SK-N-SH (cell line): ENCODE measurements around the gene RAB25. TPM values are rescaled to one million over a fixed set of nuclear protein-coding genes. Genes with fewer than 3 reads are reported as not detected.

ENCODE experiments used
- CTCF ChIA-PET: fragments of 300-600, 350-600 bp; formaldehyde crosslinking; extraction: SDS; loops from one replicate; lab custom pipeline; 2021; lab: Yijun Ruan, JAX
- POLR2A ChIA-PET: fragments of 350-600 bp; sonication (Branson Sonifier 250); formaldehyde crosslinking; extraction: SDS; loops from one replicate; lab custom pipeline; 2020; ENCODE audit warnings: antibody characterized with exemption, inconsistent platforms; lab: Yijun Ruan, JAX
- DNase-seq: peaks from one replicate; pipeline ENCODE4 v3.0.0; 2012
- H2AFZ ChIP-seq: fragments of 200-600 bp; sonication (generic); 2 replicates; pipeline ENCODE4 v1.8.1; 2016; ENCODE audit warnings: antibody characterized with exemption, mild to moderate bottlenecking, low read depth
- H3F3A ChIP-seq: fragments of 200-600 bp; sonication (generic); replicated peaks from 2 replicates; pipeline ENCODE3; 2016; ENCODE audit warnings: antibody characterized with exemption, mild to moderate bottlenecking; ENCODE audit not compliant: insufficient read depth
- H3K27ac ChIP-seq, 2 experiments: fragments of 200-500 bp in 1 of 2; fragments of 200-600 bp in 1 of 2; sonication (Bioruptor generic) in 1 of 2; sonication (generic), shearing (Covaris generic) in 1 of 2; 2 replicates each; pipeline versions ENCODE4 v1.5.1 to v1.6.1; 2014 to 2016; ENCODE audit warnings: low read depth in 2 of 2, inconsistent platforms in 1 of 2, low read length in 1 of 2, mild to moderate bottlenecking in 1 of 2, mixed read lengths in 1 of 2
- H3K27me3 ChIP-seq: fragments of 200-600 bp; sonication (generic), shearing (Covaris generic); 2 replicates; pipeline ENCODE4 v1.6.1; 2016; ENCODE audit warnings: mixed run types; ENCODE audit not compliant: insufficient read depth
- H3K36me3 ChIP-seq, 2 experiments: fragments of 200-500 bp in 1 of 2; fragments of 200-600 bp in 1 of 2; sonication (Bioruptor generic) in 1 of 2; sonication (generic) in 1 of 2; replicated peaks in 1 of 2; 2 replicates each; pipeline versions ENCODE3 to v1.5.1; 2014 to 2016; ENCODE audit warnings: low read length in 1 of 2, mild to moderate bottlenecking in 1 of 2; ENCODE audit not compliant: insufficient read depth in 2 of 2, control insufficient read depth in 1 of 2
- H3K4me1 ChIP-seq, 2 experiments: fragments of 200-500 bp in 1 of 2; fragments of 200-600 bp in 1 of 2; sonication (Bioruptor generic) in 1 of 2; sonication (generic), shearing (Covaris generic) in 1 of 2; 2 replicates each; pipeline versions ENCODE4 v1.5.1 to v1.6.1; 2014 to 2016; ENCODE audit warnings: low read depth in 1 of 2, low read length in 1 of 2, mixed run types in 1 of 2; ENCODE audit not compliant: insufficient read depth in 2 of 2, control insufficient read depth in 1 of 2
- H3K4me2 ChIP-seq: fragments of 200-600 bp; sonication (generic), shearing (Covaris generic); 2 replicates; pipeline ENCODE4 v1.6.1; 2017; ENCODE audit warnings: mixed run types
- H3K4me3 ChIP-seq, 2 experiments: fragments of 200-500 bp in 1 of 2; fragments of 200-600 bp in 1 of 2; sonication (Bioruptor generic) in 1 of 2; sonication (generic), shearing (Covaris generic) in 1 of 2; 2 replicates each; pipeline versions ENCODE4 v1.5.1 to v1.8.1; 2014 to 2016; ENCODE audit warnings: low read depth in 2 of 2, inconsistent platforms in 1 of 2, low read length in 1 of 2, mild to moderate bottlenecking in 1 of 2, mixed read lengths in 1 of 2, moderate library complexity in 1 of 2
- H3K79me2 ChIP-seq: fragments of 200-600 bp; sonication (generic); 2 replicates; pipeline ENCODE4 v1.8.1; 2017; ENCODE audit warnings: mild to moderate bottlenecking; ENCODE audit not compliant: insufficient read depth
- H3K9ac ChIP-seq: fragments of 200-600 bp; sonication (generic); 2 replicates; pipeline ENCODE4 v1.6.1; 2017; ENCODE audit warnings: mixed run types
- H3K9me2 ChIP-seq: fragments of 200-600 bp; sonication (generic); 2 replicates; pipeline ENCODE4 v1.6.1; 2017; ENCODE audit warnings: mixed run types
- H3K9me3 ChIP-seq: fragments of 200-600 bp; sonication (generic); 2 replicates; pipeline ENCODE4 v1.6.1; 2017; ENCODE audit warnings: mixed run types, mild to moderate bottlenecking, moderate library complexity
- H4K20me1 ChIP-seq: fragments of 200-600 bp; sonication (generic); 2 replicates; pipeline ENCODE4 v1.6.1; 2017; ENCODE audit warnings: mild to moderate bottlenecking, mixed run types; ENCODE audit not compliant: insufficient read depth
- CHD2 ChIP-seq: fragments of 150-350 bp; IDR thresholded peaks from 2 replicates; pipeline ENCODE4 v1.6.1; 2018; ENCODE audit warnings: low read length; ENCODE audit not compliant: partially characterized antibody
- CTCF ChIP-seq: fragments of 200-600 bp; sonication (generic); IDR thresholded peaks from 2 replicates; pipeline ENCODE4 v1.6.1; 2017; ENCODE audit warnings: antibody characterized with exemption, mild to moderate bottlenecking, moderate library complexity
- EP300 ChIP-seq, 2 experiments: IDR thresholded peaks; 2 replicates each; pipeline versions ENCODE4 v1.4.0 to v1.6.1; 2012; ENCODE audit warnings: borderline replicate concordance in 1 of 2, low read depth in 1 of 2, low read length in 1 of 2
- EZH2phosphoT487 ChIP-seq: fragments of 200-600 bp; sonication (generic); IDR thresholded peaks from 2 replicates; pipeline ENCODE4 v1.6.1; 2017; ENCODE audit warnings: low read depth, mixed run types, mild to moderate bottlenecking, antibody characterized with exemption, moderate library complexity, borderline replicate concordance
- FOSL2 ChIP-seq: IDR thresholded peaks from 2 replicates; pipeline ENCODE4 v1.4.0; 2012; ENCODE audit warnings: low read depth, mild to moderate bottlenecking, moderate library complexity, borderline replicate concordance
- FOXJ3 ChIP-seq: sonication (generic); formaldehyde crosslinking; IDR thresholded peaks from 2 replicates; pipeline ENCODE4 v1.5.1; 2020; ENCODE audit warnings: mild to moderate bottlenecking, missing genetic modification reagents
- FOXM1 ChIP-seq: IDR thresholded peaks from 2 replicates; pipeline ENCODE4 v1.4.0; 2012; ENCODE audit warnings: low read depth, mild to moderate bottlenecking
- GABPA ChIP-seq: IDR thresholded peaks from 2 replicates; pipeline ENCODE4 v1.4.0; 2012; ENCODE audit warnings: low read depth, mild to moderate bottlenecking
- GATA2 ChIP-seq: sonication (generic); formaldehyde crosslinking; IDR thresholded peaks from 2 replicates; pipeline ENCODE4 v1.5.0; 2020; ENCODE audit warnings: mild to moderate bottlenecking, missing genetic modification reagents
- IRF3 ChIP-seq: fragments of 150-350 bp; IDR thresholded peaks from 2 replicates; pipeline ENCODE4 v1.6.1; 2016; ENCODE audit warnings: mild to moderate bottlenecking, low read depth, low read length
- JUND ChIP-seq: IDR thresholded peaks from 2 replicates; pipeline ENCODE4 v1.4.0; 2012
- MXI1 ChIP-seq: IDR thresholded peaks from 2 replicates; pipeline ENCODE4 v1.6.1; 2012; ENCODE audit warnings: mild to moderate bottlenecking, low read depth, low read length, improper control_type of control experiment
- NFIC ChIP-seq: IDR thresholded peaks from 2 replicates; pipeline ENCODE4 v1.4.0; 2012; ENCODE audit warnings: borderline replicate concordance
- POLR2AphosphoS5 ChIP-seq: IDR thresholded peaks from 2 replicates; pipeline ENCODE4 v1.6.1; 2012; ENCODE audit warnings: low read depth, low read length
- RAD21 ChIP-seq: IDR thresholded peaks from 2 replicates; pipeline ENCODE4 v1.6.1; 2012; ENCODE audit warnings: mild to moderate bottlenecking, low read length
- RFX5 ChIP-seq: IDR thresholded peaks from 2 replicates; pipeline ENCODE4 v1.6.1; 2012; ENCODE audit warnings: mild to moderate bottlenecking, improper control_type of control experiment, low read length
- RXRA ChIP-seq: IDR thresholded peaks from 2 replicates; pipeline ENCODE4 v1.4.0; 2012; ENCODE audit warnings: low read depth, mild to moderate bottlenecking, borderline replicate concordance
- TAF1 ChIP-seq: IDR thresholded peaks from 2 replicates; pipeline ENCODE4 v1.6.1; 2012; ENCODE audit warnings: low read depth, mild to moderate bottlenecking, low read length, moderate library complexity, borderline replicate concordance
- TEAD4 ChIP-seq: IDR thresholded peaks from 2 replicates; pipeline ENCODE4 v1.4.0; 2012; ENCODE audit warnings: mild to moderate bottlenecking, borderline replicate concordance; ENCODE audit not compliant: insufficient read depth
- WGBS: methylation state at CpG from one replicate; pipeline ENCODE4 v1.1.6; 2017; ENCODE audit warnings: low lambda C conversion rate; 5-methylcytosine and 5-hydroxymethylcytosine counted together
- polyA plus RNA-seq, 3 experiments: library from polyadenylated mRNA; depleted of rRNA; stranded (reverse); fragments of >200 nt; gene quantifications; 2 replicates each; pipeline ENCODE4 v1.2.3, GENCODE V29; 2012
- TF ChIP-seq, protein P1 (sequence below): IDR thresholded peaks from 2 replicates; pipeline ENCODE4 v1.4.0; 2012; ENCODE audit warnings: low read depth
- TF ChIP-seq, protein P2 (sequence below): fragments of 150-350 bp; IDR thresholded peaks from 2 replicates; pipeline ENCODE4 v1.6.1; 2017; ENCODE audit warnings: antibody characterized with exemption, low read length, low read depth, borderline replicate concordance
- TF ChIP-seq, protein P3 (sequence below): IDR thresholded peaks from 2 replicates; pipeline ENCODE4 v1.6.1; 2012; ENCODE audit warnings: mild to moderate bottlenecking, low read depth, low read length, moderate library complexity
- TF ChIP-seq, protein P4 (sequence below): IDR thresholded peaks from 2 replicates; pipeline ENCODE4; 2012

RAB25 gene
- polyA plus RNA-seq, 1 of the 3 experiments (the other 2 are of a cell fraction), result not detected

- Histone ChIP-seq H3K27ac (peak within 1 kb of the TSS; percentile 44 to 82; a peak in 3 of 4 replicates), H3K4me2 (peak within 1 kb of the TSS; percentile 98), H3K9me3 (no peaks in the 10 kb centered on the region), H3K36me3 (peaks cover 16 to 40% of the 10 kb centered on the region in 2 experiments), H3K4me3 (peak within 1 kb of the TSS; percentile 67 to 96), H3F3A (peaks cover 23% of the 10 kb centered on the region), H3K9me2 (no peaks in the 10 kb centered on the region), H3K79me2 (peaks cover 50% of the 10 kb centered on the region), H3K4me1 (peaks cover 7 to 10% of the 10 kb centered on the region in 2 experiments; a peak in 3 of 4 replicates), H2AFZ (peak within 1 kb of the TSS; percentile 92), H4K20me1 (peaks cover 22% of the 10 kb centered on the region), H3K27me3 (no peaks in the 10 kb centered on the region), H3K9ac (peak within 1 kb of the TSS; percentile 80)
- ChIA-PET CTCF (interaction anchor here (0.8 to 2.9 kb wide), 7 partner anchors 17 to 83 kb away, joined by 3 to 14 read pairs (median 4); partner anchors contain the start of gene UBQLN4), POLR2A (interaction anchor here (0.6 to 1.4 kb wide), 3 partner anchors 45 to 73 kb away, joined by 3 to 6 read pairs (median 4); no protein-coding TSS in a partner anchor)
- 1% methylated on average over 37 of the region's 45 CpGs for WGBS
- peak; percentile 89 for DNase-seq
- no peak for TF ChIP-seq RAD21
- TF ChIP-seq CTCF, result 0 out of 2 replicates have a peak, but pooled peaks have one; percentile 7
- no peak for TF ChIP-seq RFX5
- TF ChIP-seq, protein P1, sequence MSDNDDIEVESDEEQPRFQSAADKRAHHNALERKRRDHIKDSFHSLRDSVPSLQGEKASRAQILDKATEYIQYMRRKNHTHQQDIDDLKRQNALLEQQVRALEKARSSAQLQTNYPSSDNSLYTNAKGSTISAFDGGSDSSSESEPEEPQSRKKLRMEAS, result peak; percentile 58; the same call in 1 of the 2 replicates
- peak; percentile 98 for TF ChIP-seq POLR2AphosphoS5
- peak; percentile 87 for TF ChIP-seq TAF1
- TF ChIP-seq EP300 (IDR thresholded peaks at IDR 0.05; ENCODE audit: borderline replicate concordance in 1 of 2, low read depth in 1 of 2, low read length in 1 of 2), result peak in 1 of 2 experiments; percentile 17; a peak in 1 of 4 replicates
- TF ChIP-seq EZH2phosphoT487, result no peak
- TF ChIP-seq JUND, result no peak
- peak; percentile 38; the same call in 1 of the 2 replicates for TF ChIP-seq FOXJ3 (CRISPR knock-in tag)
- no peak for TF ChIP-seq TEAD4
- TF ChIP-seq, protein P2, sequence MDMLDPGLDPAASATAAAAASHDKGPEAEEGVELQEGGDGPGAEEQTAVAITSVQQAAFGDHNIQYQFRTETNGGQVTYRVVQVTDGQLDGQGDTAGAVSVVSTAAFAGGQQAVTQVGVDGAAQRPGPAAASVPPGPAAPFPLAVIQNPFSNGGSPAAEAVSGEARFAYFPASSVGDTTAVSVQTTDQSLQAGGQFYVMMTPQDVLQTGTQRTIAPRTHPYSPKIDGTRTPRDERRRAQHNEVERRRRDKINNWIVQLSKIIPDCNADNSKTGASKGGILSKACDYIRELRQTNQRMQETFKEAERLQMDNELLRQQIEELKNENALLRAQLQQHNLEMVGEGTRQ, result no peak
- TF ChIP-seq CHD2, result peak; percentile 61
- peak; percentile 71; the same call in 1 of the 2 replicates for TF ChIP-seq MXI1
- peak; percentile 95 for TF ChIP-seq GABPA
- TF ChIP-seq, protein P3, sequence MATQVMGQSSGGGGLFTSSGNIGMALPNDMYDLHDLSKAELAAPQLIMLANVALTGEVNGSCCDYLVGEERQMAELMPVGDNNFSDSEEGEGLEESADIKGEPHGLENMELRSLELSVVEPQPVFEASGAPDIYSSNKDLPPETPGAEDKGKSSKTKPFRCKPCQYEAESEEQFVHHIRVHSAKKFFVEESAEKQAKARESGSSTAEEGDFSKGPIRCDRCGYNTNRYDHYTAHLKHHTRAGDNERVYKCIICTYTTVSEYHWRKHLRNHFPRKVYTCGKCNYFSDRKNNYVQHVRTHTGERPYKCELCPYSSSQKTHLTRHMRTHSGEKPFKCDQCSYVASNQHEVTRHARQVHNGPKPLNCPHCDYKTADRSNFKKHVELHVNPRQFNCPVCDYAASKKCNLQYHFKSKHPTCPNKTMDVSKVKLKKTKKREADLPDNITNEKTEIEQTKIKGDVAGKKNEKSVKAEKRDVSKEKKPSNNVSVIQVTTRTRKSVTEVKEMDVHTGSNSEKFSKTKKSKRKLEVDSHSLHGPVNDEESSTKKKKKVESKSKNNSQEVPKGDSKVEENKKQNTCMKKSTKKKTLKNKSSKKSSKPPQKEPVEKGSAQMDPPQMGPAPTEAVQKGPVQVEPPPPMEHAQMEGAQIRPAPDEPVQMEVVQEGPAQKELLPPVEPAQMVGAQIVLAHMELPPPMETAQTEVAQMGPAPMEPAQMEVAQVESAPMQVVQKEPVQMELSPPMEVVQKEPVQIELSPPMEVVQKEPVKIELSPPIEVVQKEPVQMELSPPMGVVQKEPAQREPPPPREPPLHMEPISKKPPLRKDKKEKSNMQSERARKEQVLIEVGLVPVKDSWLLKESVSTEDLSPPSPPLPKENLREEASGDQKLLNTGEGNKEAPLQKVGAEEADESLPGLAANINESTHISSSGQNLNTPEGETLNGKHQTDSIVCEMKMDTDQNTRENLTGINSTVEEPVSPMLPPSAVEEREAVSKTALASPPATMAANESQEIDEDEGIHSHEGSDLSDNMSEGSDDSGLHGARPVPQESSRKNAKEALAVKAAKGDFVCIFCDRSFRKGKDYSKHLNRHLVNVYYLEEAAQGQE, result no peak
- TF ChIP-seq, protein P4, sequence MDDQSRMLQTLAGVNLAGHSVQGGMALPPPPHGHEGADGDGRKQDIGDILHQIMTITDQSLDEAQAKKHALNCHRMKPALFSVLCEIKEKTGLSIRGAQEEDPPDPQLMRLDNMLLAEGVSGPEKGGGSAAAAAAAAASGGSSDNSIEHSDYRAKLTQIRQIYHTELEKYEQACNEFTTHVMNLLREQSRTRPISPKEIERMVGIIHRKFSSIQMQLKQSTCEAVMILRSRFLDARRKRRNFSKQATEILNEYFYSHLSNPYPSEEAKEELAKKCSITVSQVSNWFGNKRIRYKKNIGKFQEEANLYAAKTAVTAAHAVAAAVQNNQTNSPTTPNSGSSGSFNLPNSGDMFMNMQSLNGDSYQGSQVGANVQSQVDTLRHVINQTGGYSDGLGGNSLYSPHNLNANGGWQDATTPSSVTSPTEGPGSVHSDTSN, result no peak
- TF ChIP-seq IRF3, result no peak
- TF ChIP-seq RXRA, result no peak
- no peak for TF ChIP-seq FOXM1
- TF ChIP-seq GATA2 (CRISPR knock-in tag), result no peak
- no peak for TF ChIP-seq FOSL2
- TF ChIP-seq NFIC, result no peak
Observed at GRCh38 chr1:156020293-156021092, 40.5 kb upstream of the RAB25 start, which contains the start of gene SSR2. SSR2 (minus strand) TSS chr1:156020951; CDS start chr1:156020167, 784 bp downstream.
